HEK293 (cell line): ENCODE data around the gene DRD1.
A peak's percentile ranks its signal among the peaks of the same experiment; 100 is the strongest.

Experiments used
- CTCF ChIA-PET: fragments of 350-600 bp; formaldehyde crosslinking; extraction: SDS; loops from one replicate; lab custom pipeline; 2021; ENCODE audit warnings: antibody characterized with exemption; lab: Yijun Ruan, JAX
- POLR2A ChIA-PET: fragments of 300-600 bp; formaldehyde crosslinking; extraction: SDS; loops from one replicate; lab custom pipeline; 2020; ENCODE audit warnings: antibody characterized with exemption, inconsistent platforms; lab: Yijun Ruan, JAX
- H3K27ac ChIP-seq: fragments of 200-500 bp; sonication (Bioruptor generic); 2 replicates; pipeline ENCODE4 v1.5.1; 2014; ENCODE audit warnings: low read depth, low read length, control low read depth, inconsistent platforms; ENCODE audit errors: extremely low read depth
- H3K36me3 ChIP-seq, 2 experiments: fragments of 200-500 bp in 1 of 2; sonication (Bioruptor generic) in 1 of 2; 1 replicate in 1 of 2; 2 replicates in 1 of 2; pipeline ENCODE4 v1.5.1; 2014 to 2017; ENCODE audit warnings: inconsistent platforms in 2 of 2, low read length in 2 of 2; ENCODE audit not compliant: control insufficient read depth in 2 of 2, insufficient read depth in 1 of 2
- H3K4me1 ChIP-seq: fragments of 200-500 bp; sonication (Bioruptor generic); 2 replicates; pipeline ENCODE4 v1.5.1; 2014; ENCODE audit warnings: mild to moderate bottlenecking, low read length, inconsistent platforms; ENCODE audit not compliant: control insufficient read depth, insufficient read depth
- H3K4me3 ChIP-seq: 2 replicates; pipeline ENCODE4 v1.5.1; 2011; ENCODE audit warnings: low read depth, mild to moderate bottlenecking, control low read depth, low read length, moderate library complexity
- H3K9me3 ChIP-seq: fragments of 200-500 bp; sonication (Bioruptor generic); 2 replicates; pipeline ENCODE4 v1.5.1; 2014; ENCODE audit warnings: low read depth, low read length, inconsistent platforms; ENCODE audit not compliant: control insufficient read depth, insufficient read depth
- ATF2 ChIP-seq: fragments of 450-650 bp; formaldehyde crosslinking; IDR thresholded peaks from 2 replicates; pipeline ENCODE4 v1.5.1; 2016; ENCODE audit warnings: missing biosample characterization, missing genetic modification characterization, low read depth
- FEZF1 ChIP-seq: fragments of 450-650 bp; formaldehyde crosslinking; IDR thresholded peaks from 2 replicates; pipeline ENCODE4 v1.5.1; 2016; ENCODE audit warnings: missing biosample characterization, missing genetic modification characterization
- INSM2 ChIP-seq: fragments of 450-650 bp; formaldehyde crosslinking; IDR thresholded peaks from 2 replicates; pipeline ENCODE4 v1.5.1; 2016; ENCODE audit warnings: missing biosample characterization, missing genetic modification characterization
- KLF7 ChIP-seq: fragments of 450-650 bp; formaldehyde crosslinking; IDR thresholded peaks from 2 replicates; pipeline ENCODE4 v1.5.1; 2016; ENCODE audit warnings: missing biosample characterization, missing genetic modification characterization, borderline replicate concordance
- OVOL3 ChIP-seq: fragments of 450-650 bp; formaldehyde crosslinking; IDR thresholded peaks from 2 replicates; pipeline ENCODE4 v1.5.1; 2016; ENCODE audit warnings: missing biosample characterization, missing genetic modification characterization
- WT1 ChIP-seq: fragments of 450-650 bp; formaldehyde crosslinking; IDR thresholded peaks from 2 replicates; pipeline ENCODE4 v1.5.1; 2016; ENCODE audit warnings: missing biosample characterization, missing genetic modification characterization
- ZBTB11 ChIP-seq: fragments of 450-650 bp; formaldehyde crosslinking; conservative IDR thresholded peaks from 2 replicates; pipeline ENCODE4 v1.5.1; 2016; ENCODE audit warnings: low read depth, missing biosample characterization, missing genetic modification characterization
- ZBTB7A ChIP-seq: fragments of 450-650 bp; formaldehyde crosslinking; IDR thresholded peaks from 2 replicates; pipeline ENCODE4 v1.5.1; 2016; ENCODE audit warnings: low read depth, missing biosample characterization, missing genetic modification characterization
- ZFP37 ChIP-seq: fragments of 450-650 bp; formaldehyde crosslinking; IDR thresholded peaks from 2 replicates; pipeline ENCODE4 v1.5.1; 2016; ENCODE audit warnings: missing biosample characterization, missing genetic modification characterization
- ZNF221 ChIP-seq: fragments of 450-650 bp; formaldehyde crosslinking; IDR thresholded peaks from 2 replicates; pipeline ENCODE4 v1.5.1; 2017; ENCODE audit warnings: missing biosample characterization, missing genetic modification characterization, borderline replicate concordance
- ZNF23 ChIP-seq: fragments of 450-650 bp; formaldehyde crosslinking; IDR thresholded peaks from 2 replicates; pipeline ENCODE4 v1.5.1; 2016; ENCODE audit warnings: missing biosample characterization, missing genetic modification characterization, borderline replicate concordance
- ZNF266 ChIP-seq: fragments of 450-650 bp; formaldehyde crosslinking; IDR thresholded peaks from 2 replicates; pipeline ENCODE4 v1.5.1; 2016; ENCODE audit warnings: missing biosample characterization, missing genetic modification characterization, low read depth
- ZNF302 ChIP-seq: fragments of 450-650 bp; formaldehyde crosslinking; IDR thresholded peaks from 2 replicates; pipeline ENCODE4 v1.5.1; 2016; ENCODE audit warnings: missing biosample characterization, missing genetic modification characterization, low read depth
- ZNF585B ChIP-seq: fragments of 450-650 bp; formaldehyde crosslinking; IDR thresholded peaks from 2 replicates; pipeline ENCODE4 v1.5.1; 2016; ENCODE audit warnings: missing biosample characterization, missing genetic modification characterization
- ZNF610 ChIP-seq: fragments of 450-650 bp; formaldehyde crosslinking; IDR thresholded peaks from 2 replicates; pipeline ENCODE4 v1.5.1; 2016; ENCODE audit warnings: missing biosample characterization, missing genetic modification characterization, borderline replicate concordance
- ZNF623 ChIP-seq: fragments of 450-650 bp; formaldehyde crosslinking; IDR thresholded peaks from 2 replicates; pipeline ENCODE4 v1.5.1; 2016; ENCODE audit warnings: missing biosample characterization, missing genetic modification characterization
- ZNF626 ChIP-seq: fragments of 450-650 bp; sonication (Bioruptor Pico); formaldehyde crosslinking; IDR thresholded peaks from 2 replicates; pipeline ENCODE4 v1.5.1; 2018; ENCODE audit warnings: missing biosample characterization, missing genetic modification characterization, inconsistent platforms
- ZNF664 ChIP-seq: fragments of 450-650 bp; formaldehyde crosslinking; IDR thresholded peaks from 2 replicates; pipeline ENCODE4 v1.5.1; 2016; ENCODE audit warnings: missing biosample characterization, missing genetic modification characterization
- ZNF692 ChIP-seq: fragments of 450-650 bp; formaldehyde crosslinking; IDR thresholded peaks from 2 replicates; pipeline ENCODE4 v1.5.1; 2016; ENCODE audit warnings: missing biosample characterization, missing genetic modification characterization
- ZSCAN23 ChIP-seq: fragments of 450-650 bp; formaldehyde crosslinking; IDR thresholded peaks from 2 replicates; pipeline ENCODE4 v1.5.1; 2016; ENCODE audit warnings: missing biosample characterization, missing genetic modification characterization
- ZXDB ChIP-seq: fragments of 450-650 bp; formaldehyde crosslinking; IDR thresholded peaks from 2 replicates; pipeline ENCODE4 v1.5.1; 2016; ENCODE audit warnings: missing biosample characterization, missing genetic modification characterization

Gene DRD1

GRCh38 chr5:175475248-175475647 is 31.3 kb upstream of the DRD1 start:
- Histone ChIP-seq H3K9me3 (no peaks in the 10 kb centered on the region), H3K27ac (no peak overlapping the region), H3K4me1 (no peaks in the 10 kb centered on the region), H3K4me3 (no peak overlapping the region), H3K36me3 (no peaks in the 10 kb centered on the region)
- ChIA-PET POLR2A (no interaction called here), CTCF (interaction anchor here (0.8 to 3.5 kb wide), 2 partner anchors 9 to 153 kb away, joined by 3 to 36 read pairs; no protein-coding TSS in a partner anchor)
- TF ChIP-seq INSM2 (no peak), ZBTB7A (tag by site-specific recombination) (no peak), ZNF692 (no peak), ZNF266 (no peak), ZNF610 (tag by site-specific recombination) (no peak), WT1 (no peak), ZNF626 (tag by site-specific recombination) (no peak)

GRCh38 chr5:175472378-175472777 is 28.4 kb upstream of the DRD1 start:
- Histone ChIP-seq H3K4me3 (no peak overlapping the region), H3K27ac (no peak overlapping the region), H3K9me3 (no peaks in the 10 kb centered on the region), H3K36me3 (no peaks in the 10 kb centered on the region), H3K4me1 (no peaks in the 10 kb centered on the region)
- POLR2A ChIA-PET = no interaction called here
- TF ChIP-seq ZSCAN23 (tag by site-specific recombination) (no peak), ZXDB (tag by site-specific recombination) (no peak), ZNF623 (tag by site-specific recombination) (peak; percentile 84), FEZF1 (tag by site-specific recombination) (no peak)
- CTCF ChIA-PET = no interaction called here

GRCh38 chr5:175471628-175472027 is 27.6 kb upstream of the DRD1 start:
- Histone ChIP-seq H3K36me3 (no peaks in the 10 kb centered on the region), H3K4me3 (no peak overlapping the region), H3K4me1 (no peaks in the 10 kb centered on the region), H3K27ac (no peak overlapping the region)
- POLR2A ChIA-PET = no interaction called here
- CTCF ChIA-PET = no interaction called here
- TF ChIP-seq ZNF585B (tag by site-specific recombination) (no peak), ZNF302 (tag by site-specific recombination) (no peak), ZFP37 (tag by site-specific recombination) (no peak), ZNF266 (no peak)
- TF ChIP-seq, all 188 proteins: peak for 0
- H3K9me3 ChIP-seq = no peaks in the 10 kb centered on the region

GRCh38 chr5:175471196-175471595 is 27.2 kb upstream of the DRD1 start:
- H3K9me3 ChIP-seq = no peaks in the 10 kb centered on the region
- no peak overlapping the region for H3K4me3 ChIP-seq
- no peaks in the 10 kb centered on the region for H3K36me3 ChIP-seq
- CTCF ChIA-PET = interaction anchor here (0.6 kb wide), 1 partner anchor 642 kb away, joined by 5 read pairs; no protein-coding TSS in a partner anchor
- no peak overlapping the region for H3K27ac ChIP-seq
- H3K4me1 ChIP-seq = no peaks in the 10 kb centered on the region
- POLR2A ChIA-PET = no interaction called here
- TF ChIP-seq KLF7 (tag by site-specific recombination) (no peak), ZXDB (tag by site-specific recombination) (no peak), ZNF23 (tag by site-specific recombination) (no peak), ZNF664 (no peak), ATF2 (no peak), ZNF221 (tag by site-specific recombination) (no peak), ZSCAN23 (tag by site-specific recombination) (no peak), OVOL3 (no peak), ZBTB11 (tag by site-specific recombination) (no peak)
